G401 (cell line): Measurements from ENCODE around the gene POLN. TPM values are rescaled to one million over a fixed set of nuclear protein-coding genes. Genes with fewer than 3 reads are reported as not detected.

Experiments
- DNase-seq: peaks from one replicate; pipeline ENCODE4 v3.0.0-alpha.2; 2015; ENCODE audit warnings: low spot score
- in situ Hi-C: cut with HindIII; loops from 2 replicates; pipeline ENCODE4 v1.10.0; 2016; ENCODE audit warnings: low sequenced_read_pairs, mixed read lengths
- total RNA-seq: library from RNA; depleted of rRNA; stranded (reverse); fragments of >200 nt; shearing (Covaris generic); gene quantifications from 2 replicates; pipeline ENCODE4 v1.2.3, GENCODE V29; 2014

Gene POLN
- total RNA-seq, 1 experiment from 2014 or later, result 0.17 TPM

GRCh38 chr4:2142630-2143427, 99.1 kb downstream of the POLN start:
- in situ Hi-C loops, result no loop called here
- DNase-seq, result no peak

- in situ Hi-C loops, result no loop called here
- DNase-seq, result peak; percentile 29
These were observed 100.0 kb downstream of the POLN start for GRCh38 chr4:2141762-2142451.

- DNase-seq, result peak; percentile 33
- in situ Hi-C loops, result no loop called here
These were observed 100.7 kb downstream of the POLN start for GRCh38 chr4:2141022-2141761.

GRCh38 chr4:2138846-2139500, 102.9 kb downstream of the POLN start:
- in situ Hi-C loops, result no loop called here
- peak; percentile 69 for DNase-seq

- peak; percentile 37 for DNase-seq
- in situ Hi-C loops, result no loop called here
These were observed 105.2 kb downstream of the POLN start for GRCh38 chr4:2136726-2137125.

GRCh38 chr4:2135083-2135482, 106.8 kb downstream of the POLN start:
- in situ Hi-C loops, result no loop called here

GRCh38 chr4:2132438-2132837, 109.5 kb downstream of the POLN start:
- DNase-seq, result no peak
- in situ Hi-C loops, result no loop called here

More at GRCh38 chr4:2135083-2135482, 106.8 kb downstream of the POLN start:
- DNase-seq, result peak; percentile 41

GRCh38 chr4:2127609-2128332, 114.2 kb downstream of the POLN start:
- in situ Hi-C loops, result no loop called here
- peak; percentile 26 for DNase-seq

GRCh38 chr4:2126309-2127043, 115.4 kb downstream of the POLN start:
- DNase-seq, result no peak
- in situ Hi-C loops, result no loop called here

GRCh38 chr4:2125831-2126230, 116.1 kb downstream of the POLN start:
- DNase-seq, result no peak
- in situ Hi-C loops, result no loop called here

- in situ Hi-C loops, result no loop called here
- no peak for DNase-seq
These were observed 116.9 kb downstream of the POLN start for GRCh38 chr4:2125023-2125422.

- in situ Hi-C loops, result no loop called here
- no peak for DNase-seq
These were observed 125.1 kb downstream of the POLN start for GRCh38 chr4:2116687-2117400.

GRCh38 chr4:2105559-2105958, 136.4 kb downstream of the POLN start:
- DNase-seq, result no peak
- in situ Hi-C loops, result no loop called here

- DNase-seq, result no peak
- in situ Hi-C loops, result no loop called here
These were observed 137.2 kb downstream of the POLN start for GRCh38 chr4:2104556-2105345.

- DNase-seq, result no peak
- in situ Hi-C loops, result no loop called here
These were observed 137.9 kb downstream of the POLN start for GRCh38 chr4:2103843-2104547.

- in situ Hi-C loops, result no loop called here
- DNase-seq, result no peak
These were observed 138.6 kb downstream of the POLN start for GRCh38 chr4:2103127-2103842.
